Ascending aorta (tissue), 2 donors: ENCODE results near the gene AARS2. TPM values are rescaled to one million over a fixed set of nuclear protein-coding genes. Genes with fewer than 3 reads are reported as not detected.

Experiments used
- DNase-seq, 2 donors: peaks; one replicate each; pipeline ENCODE4 v3.0.0-alpha.2; 2019; ENCODE audit warnings: low spot score in 2 of 2
- H3K27ac ChIP-seq, 2 donors: fragments of 200-600 bp; sonication (generic); one replicate each; pipeline ENCODE4 v1.5.1; 2016 to 2017; ENCODE audit warnings: mild to moderate bottlenecking in 1 of 2
- H3K27me3 ChIP-seq: fragments of 200-600 bp; sonication (generic); one replicate; pipeline ENCODE4 v1.5.1; 2017
- H3K36me3 ChIP-seq, 2 donors: fragments of 200-600 bp; sonication (generic); one replicate each; pipeline ENCODE4 v1.5.1; 2016
- H3K4me1 ChIP-seq, 2 donors: fragments of 200-600 bp; sonication (generic); one replicate each; pipeline ENCODE4 v1.5.1; 2016 to 2017; ENCODE audit warnings: mild to moderate bottlenecking in 1 of 2
- H3K4me3 ChIP-seq, 2 donors: fragments of 200-600 bp; sonication (generic); one replicate each; pipeline ENCODE4 v1.5.1; 2016 to 2017; ENCODE audit warnings: mild to moderate bottlenecking in 1 of 2
- H3K9me3 ChIP-seq, 2 donors: fragments of 200-600 bp; sonication (generic); one replicate each; pipeline ENCODE4 v1.5.1; 2016
- CTCF ChIP-seq, 3 experiments: fragments of 200-600 bp in 2 of 3; fragments of 450-650 bp in 1 of 3; sonication (generic) in 2 of 3; IDR thresholded peaks; one replicate each; pipeline ENCODE4 v1.5.1; 2016 to 2019; ENCODE audit warnings: antibody characterized with exemption in 3 of 3, mild to moderate bottlenecking in 1 of 3, moderate library complexity in 1 of 3
- intact Hi-C: fragments of 100-400 bp; cut with DNase I; formaldehyde crosslinking; loops from one replicate; pipeline ENCODE4 v1.15.1; 2023
- total RNA-seq: library from RNA; depleted of rRNA; stranded (reverse); fragments of >200 nt; gene quantifications from one replicate; pipeline ENCODE4 v1.1.0, GENCODE V29; 2016

AARS2 gene
- total RNA-seq, 1 donor from 2014 or later, result 4.5 TPM

- Histone ChIP-seq H3K27ac (no peak overlapping the region), H3K9me3 (no peaks in the 10 kb centered on the region), H3K4me3 (no peak overlapping the region), H3K27me3 (no peaks in the 10 kb centered on the region), H3K4me1 (peaks cover 0 to 19% of the 10 kb centered on the region in 2 donors), H3K36me3 (peaks cover 48 to 50% of the 10 kb centered on the region in 2 donors)
- DNase-seq, result no peak
- intact Hi-C loops, result no loop called here
- no peak for TF ChIP-seq CTCF (IDR thresholded peaks at IDR 0.05)
Observed at GRCh38 chr6:44255105-44255808, 57.9 kb downstream of the AARS2 start.

GRCh38 chr6:44254191-44255104 lies 58.7 kb downstream of the AARS2 start:
- no peak for DNase-seq
- Histone ChIP-seq H3K36me3 (peaks cover 52 to 58% of the 10 kb centered on the region in 2 donors), H3K4me3 (no peak overlapping the region), H3K9me3 (no peaks in the 10 kb centered on the region), H3K27ac (no peak overlapping the region), H3K27me3 (no peaks in the 10 kb centered on the region), H3K4me1 (peaks cover 0 to 21% of the 10 kb centered on the region in 2 donors)
- intact Hi-C loops, result no loop called here
- TF ChIP-seq CTCF (IDR thresholded peaks at IDR 0.05), result no peak

GRCh38 chr6:44253307-44254101 lies 59.6 kb downstream of the AARS2 start:
- no peak for DNase-seq
- peak in 2 of 3 experiments; percentile 6 to 42 for TF ChIP-seq CTCF (IDR thresholded peaks at IDR 0.05)
- peaks cover 61 to 66% of the 10 kb centered on the region in 2 donors for H3K36me3 ChIP-seq
- no peaks in the 10 kb centered on the region for H3K27me3 ChIP-seq
- no peaks in the 10 kb centered on the region for H3K9me3 ChIP-seq
- H3K4me3 ChIP-seq, result no peak overlapping the region
- no peak overlapping the region for H3K27ac ChIP-seq
- intact Hi-C loops, result no loop called here
- peaks cover 0 to 31% of the 10 kb centered on the region in 2 donors for H3K4me1 ChIP-seq

GRCh38 chr6:44251576-44252524 lies 61.3 kb downstream of the AARS2 start:
- no peak for DNase-seq
- H3K4me1 ChIP-seq, result peaks cover 0 to 34% of the 10 kb centered on the region in 2 donors
- H3K4me3 ChIP-seq, result no peak overlapping the region
- H3K27me3 ChIP-seq, result no peaks in the 10 kb centered on the region
- H3K27ac ChIP-seq, result no peak overlapping the region
- H3K9me3 ChIP-seq, result no peaks in the 10 kb centered on the region
- intact Hi-C loops, result no loop called here
- no peak for TF ChIP-seq CTCF (IDR thresholded peaks at IDR 0.05)
- H3K36me3 ChIP-seq, result peaks cover 61 to 66% of the 10 kb centered on the region in 2 donors
